GDM1 (cell line): Measurements from ENCODE around the gene ZNF740.
"Not testable (repeated sequence)": the region's sequence is repeated elsewhere in the genome, so short reads cannot be mapped to it uniquely, and the experiment has no call there.

Source experiments
- DNase-seq: peaks from one replicate; lab custom pipeline; 2025; lab: John Stamatoyannopoulos, UW

ZNF740 gene

DNA sequence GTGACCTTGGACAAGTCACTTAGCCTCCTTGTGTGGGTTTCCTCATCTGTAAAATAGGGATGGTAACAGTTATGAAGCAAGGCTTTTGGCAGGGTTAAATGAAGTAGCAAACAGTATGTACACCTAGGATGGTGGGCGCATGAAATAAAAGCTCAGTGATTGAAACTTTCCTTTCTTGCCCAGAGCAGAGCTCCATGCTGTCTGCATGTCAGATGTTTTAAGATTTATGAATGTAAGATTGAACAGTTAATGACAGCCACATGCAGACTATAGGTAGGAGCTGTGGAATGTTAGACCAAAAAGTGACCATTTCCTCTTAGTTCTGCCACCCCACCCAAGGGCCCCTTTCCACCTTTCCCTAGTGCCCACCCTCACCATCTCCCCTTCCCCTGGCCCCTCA lies 14.5 kb downstream of the ZNF740 start:
- no peak for DNase-seq

GRCh38 chr12:53195516-53196420 lies 15.2 kb downstream of the ZNF740 start:
- DNase-seq: no peak

DNA sequence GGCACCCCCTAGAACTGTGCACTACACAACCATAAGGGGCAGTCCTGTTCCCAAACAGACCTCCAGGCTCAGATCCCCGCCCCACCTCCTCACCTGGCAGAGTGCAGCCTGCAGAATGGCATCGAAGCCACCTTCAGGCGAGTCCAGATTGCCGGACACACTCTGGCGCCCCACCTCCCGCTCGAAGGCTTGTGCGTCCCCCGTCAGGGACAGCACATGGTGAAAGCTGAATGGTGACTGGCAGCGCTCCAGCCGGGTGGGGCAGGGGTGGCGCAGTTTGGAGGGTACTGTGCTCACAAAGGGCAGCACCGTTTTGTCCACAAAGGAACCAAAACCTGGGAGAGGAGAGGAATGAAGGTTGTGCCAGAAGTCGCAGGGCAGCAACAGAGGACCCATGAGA lies 16.0 kb downstream of the ZNF740 start:
- no peak for DNase-seq

DNA sequence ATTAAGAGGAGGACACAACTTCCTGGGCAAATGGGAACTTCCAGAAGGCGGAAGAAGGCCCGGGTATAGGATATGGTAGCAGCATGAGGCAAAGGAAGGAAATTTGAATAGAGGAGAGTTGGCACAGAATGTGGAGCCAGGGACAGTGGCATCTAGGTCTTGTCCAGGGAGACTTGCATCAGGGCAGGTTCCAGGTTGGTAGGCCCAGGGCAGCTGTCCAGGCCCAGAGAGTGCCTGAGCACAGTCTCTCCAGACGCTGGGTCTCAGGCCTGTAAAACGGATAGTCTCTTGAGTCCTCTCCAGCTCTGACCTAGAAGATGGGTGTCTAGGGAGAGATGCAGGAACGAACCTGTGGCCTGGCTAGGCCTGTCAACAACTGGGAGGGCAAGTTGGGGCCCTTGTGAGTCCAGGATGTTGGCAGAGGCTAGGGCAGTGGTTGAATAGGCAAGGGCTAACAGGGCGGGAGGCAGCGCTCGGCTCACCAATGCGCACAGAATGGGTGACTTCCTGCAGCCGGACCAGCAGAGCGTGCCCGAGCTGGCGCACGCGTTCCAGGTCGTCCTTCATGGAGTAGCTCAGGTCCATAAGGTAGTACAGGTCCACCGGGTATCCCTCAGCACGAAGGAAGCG lies 16.6 kb downstream of the ZNF740 start:
- DNase-seq: no peak

- DNase-seq: peak; percentile 60
Observed at GRCh38 chr12:53198486-53199110, 18.1 kb downstream of the ZNF740 start.

DNA sequence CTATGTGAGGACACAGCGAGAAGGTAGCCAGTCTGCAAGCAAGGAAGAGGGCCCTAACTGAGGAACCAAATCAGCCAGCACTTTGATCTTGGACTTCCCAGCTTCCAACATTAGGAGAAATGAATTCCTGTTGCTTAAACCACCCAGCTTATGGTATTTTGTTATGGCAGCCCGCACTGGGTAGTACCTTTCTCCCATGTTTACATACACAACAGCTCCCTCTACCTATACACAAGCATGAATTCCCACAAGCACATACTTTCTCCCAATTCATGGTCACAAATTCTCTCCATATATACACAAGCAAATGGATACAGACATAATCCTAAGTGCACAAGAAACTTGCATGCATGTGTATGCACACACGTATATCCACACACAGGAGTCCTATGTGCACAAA lies 19.2 kb downstream of the ZNF740 start:
- DNase-seq: no peak

- no peak for DNase-seq
Observed at GRCh38 chr12:53200107-53200457, 19.6 kb downstream of the ZNF740 start.

DNA sequence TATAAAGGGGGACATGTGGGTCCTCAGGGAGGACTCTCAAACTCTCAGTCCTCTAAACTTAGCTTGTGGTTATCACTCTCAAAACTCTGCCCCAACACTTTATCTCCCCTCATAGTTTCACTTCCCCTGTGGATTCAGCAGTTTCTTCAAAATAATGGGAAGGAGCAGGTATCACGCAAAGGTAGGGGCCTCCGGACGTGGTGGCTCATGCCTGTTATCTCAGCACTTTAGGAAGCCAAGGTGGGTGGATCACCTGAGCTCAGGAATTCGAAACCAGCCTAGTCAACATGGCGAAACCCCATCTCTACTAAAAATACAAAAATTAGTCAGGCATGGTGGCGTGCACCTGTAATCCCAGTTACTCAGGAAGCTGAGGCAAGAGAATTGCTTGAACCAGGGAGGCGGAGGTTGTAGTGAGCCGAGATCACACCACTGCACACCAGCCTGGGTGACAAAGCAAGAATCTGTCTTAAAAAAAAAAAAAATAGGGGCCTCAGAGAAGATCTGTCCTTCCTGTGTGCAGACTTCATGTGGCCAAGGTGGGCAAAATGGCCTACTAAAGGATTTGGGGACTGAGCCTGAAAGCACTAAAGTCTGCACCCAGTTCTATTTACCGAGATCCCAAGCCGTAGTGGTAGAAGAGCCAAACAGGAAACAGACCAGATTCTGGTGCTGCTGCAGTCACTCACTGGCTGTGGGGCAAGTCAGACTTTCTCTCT lies 20.1 kb downstream of the ZNF740 start:
- no peak for DNase-seq

GRCh38 chr12:53201177-53201541 lies 20.6 kb downstream of the ZNF740 start:
- no peak for DNase-seq

DNA sequence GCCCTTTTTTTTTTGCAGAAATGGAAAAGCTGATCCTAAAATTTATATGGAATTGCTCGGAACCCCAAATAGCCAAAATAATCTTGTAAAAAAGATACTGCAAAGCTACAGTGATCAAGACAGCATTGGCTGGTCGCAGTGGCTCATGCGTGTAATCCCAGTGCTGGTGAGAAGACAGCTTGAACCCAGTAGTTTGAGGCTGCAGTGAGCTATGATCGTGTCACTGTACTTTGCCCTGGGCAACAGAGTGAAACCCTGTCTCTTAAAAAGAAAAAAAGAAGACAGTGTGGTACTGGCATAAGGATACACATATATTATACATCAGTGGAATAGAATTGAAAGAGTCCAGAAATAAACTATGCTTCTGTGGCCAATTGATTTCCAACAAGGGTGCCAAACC lies 21.1 kb downstream of the ZNF740 start:
- DNase-seq: no peak

GRCh38 chr12:53202316-53202715 lies 21.8 kb downstream of the ZNF740 start:
- DNase-seq: not testable (repeated sequence)

DNA sequence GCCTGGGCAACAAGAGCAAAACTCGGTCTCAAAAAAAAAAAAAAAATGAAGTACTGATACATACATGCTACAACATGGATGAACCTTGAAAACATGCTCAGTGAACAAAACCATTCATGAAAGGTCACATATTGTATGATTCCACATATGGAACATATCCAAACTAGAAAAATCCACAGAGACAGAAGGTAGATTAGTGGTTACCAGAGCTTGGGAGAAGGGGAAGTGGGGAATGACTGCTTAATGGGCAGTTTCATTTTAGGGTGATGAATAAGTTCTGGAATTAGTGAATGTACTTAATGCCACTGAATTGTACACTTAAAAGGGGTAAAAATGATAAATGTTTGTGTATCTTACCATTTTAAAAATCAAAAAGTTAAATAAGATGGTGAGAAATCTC lies 23.8 kb downstream of the ZNF740 start:
- DNase-seq: no peak

GRCh38 chr12:53205747-53206419 lies 25.4 kb downstream of the ZNF740 start:
- peak; percentile 23 for DNase-seq

DNA sequence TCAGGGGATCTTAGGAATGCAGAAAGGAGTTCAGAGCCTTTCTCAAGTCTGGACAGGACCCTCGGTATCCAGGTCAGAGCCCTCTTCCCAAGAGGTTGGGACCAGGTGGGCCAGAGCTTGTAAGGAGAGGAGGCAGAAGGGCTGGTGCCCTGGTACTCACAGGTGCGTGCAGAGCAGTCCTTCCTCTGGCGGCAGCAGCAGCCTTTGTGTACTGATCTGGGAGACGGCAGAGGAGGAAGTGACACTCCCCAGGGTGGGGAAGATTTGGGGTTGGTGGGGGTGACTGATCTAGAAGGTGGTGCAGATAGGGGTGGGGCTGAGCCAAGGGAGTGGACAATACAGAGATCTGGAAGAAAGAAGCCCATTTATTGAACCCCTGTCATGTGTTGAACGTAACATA lies 26.5 kb downstream of the ZNF740 start, which contains the start of gene ITGB7:
Gene ITGB7 (minus strand): TSS at position 210 of the 400 bp plus-strand sequence. CDS start 6,808 bp downstream, outside the sequence.
- no peak for DNase-seq

DNA sequence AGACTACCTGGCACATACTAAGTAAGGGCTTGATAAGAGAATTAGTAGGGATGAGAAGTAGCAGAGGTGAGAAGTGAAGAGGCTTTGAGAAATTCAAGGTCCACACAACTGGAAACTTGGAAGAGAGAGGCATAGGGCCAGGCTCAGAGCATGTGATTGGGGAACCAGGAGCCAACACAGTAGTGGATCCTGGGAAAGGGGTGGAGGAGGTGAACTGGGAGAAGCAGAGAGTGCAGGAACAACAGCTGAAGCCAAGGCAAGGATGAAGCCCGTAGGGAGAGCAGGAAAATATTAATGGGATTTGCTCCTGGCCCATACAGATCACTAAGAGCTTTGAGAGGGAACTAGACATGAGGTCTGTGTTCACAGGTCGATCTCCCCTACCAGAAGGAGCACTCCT lies 27.9 kb downstream of the ZNF740 start:
- no peak for DNase-seq

DNA sequence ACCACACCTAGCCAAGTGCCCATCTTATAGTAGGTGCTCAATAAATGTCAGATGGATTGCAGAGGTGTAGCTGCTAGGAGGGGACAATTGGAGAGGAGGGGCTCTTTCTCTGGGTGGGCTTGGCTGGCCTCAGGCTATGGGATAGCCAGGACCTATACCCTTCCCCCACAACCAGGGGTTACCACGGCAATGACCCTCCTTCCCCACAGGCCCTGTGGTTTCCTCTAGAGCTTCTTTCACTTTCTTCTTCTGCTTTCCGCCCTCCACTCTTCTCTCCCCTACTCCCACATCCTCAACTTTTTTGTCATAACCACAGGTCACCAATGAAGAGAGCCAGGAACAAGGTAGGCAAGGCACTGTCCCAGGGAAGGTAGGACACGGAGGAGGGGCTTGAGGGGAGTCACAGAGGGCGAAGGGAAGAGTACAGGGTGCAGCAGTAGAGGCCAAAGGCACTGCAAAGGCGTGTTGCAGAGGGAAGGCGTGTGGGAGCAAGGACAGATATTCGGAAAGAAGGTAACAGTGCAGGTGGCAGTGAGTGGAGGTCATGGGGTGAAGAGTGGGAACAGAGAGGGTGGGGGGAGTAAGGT lies 28.4 kb downstream of the ZNF740 start:
- peak; percentile 73 for DNase-seq

- no peak for DNase-seq
Observed at GRCh38 chr12:53210843-53211242, 30.3 kb downstream of the ZNF740 start.

DNA sequence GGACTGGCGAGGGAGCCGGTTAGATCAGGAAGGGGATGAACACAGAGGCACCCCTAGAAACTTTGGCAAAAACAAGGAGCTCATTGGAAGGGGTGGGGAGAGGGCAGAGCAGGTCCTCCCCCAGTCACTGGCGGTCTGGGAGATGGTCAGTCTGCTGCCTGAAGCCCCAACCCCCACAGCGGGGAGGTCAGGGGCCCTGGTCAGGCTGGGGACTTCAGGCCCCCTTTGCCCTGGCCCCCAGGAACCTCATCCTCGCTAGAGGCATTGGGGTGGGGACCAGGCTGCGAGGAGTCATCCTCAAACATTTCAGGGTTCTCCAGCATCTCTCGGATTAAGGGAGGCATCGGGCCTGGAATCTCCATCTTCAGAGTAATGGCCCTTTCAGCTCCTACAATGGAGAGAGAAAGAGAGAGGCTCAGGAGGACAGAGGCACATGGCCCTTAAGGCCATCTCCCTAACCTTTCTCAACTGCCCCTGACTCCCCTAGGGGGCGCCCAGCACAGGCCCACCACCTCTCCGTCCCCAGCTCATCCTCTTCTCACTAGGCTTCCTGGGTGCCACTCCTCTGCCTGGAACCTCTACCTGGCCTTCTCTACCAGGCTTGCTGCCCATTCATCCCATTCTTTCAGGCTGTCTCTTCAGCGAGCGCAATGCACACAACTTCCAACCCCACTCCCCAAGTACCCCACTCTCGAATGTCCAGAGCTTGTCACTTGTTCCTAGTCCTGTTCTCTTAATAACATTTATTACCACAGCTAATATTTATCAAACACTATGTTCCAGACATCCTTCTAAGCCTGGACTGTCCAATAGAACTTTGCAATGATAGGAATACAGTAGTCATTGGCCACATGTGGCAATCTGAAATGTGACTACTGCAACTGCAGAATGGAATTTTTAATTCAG lies 31.2 kb downstream of the ZNF740 start:
- DNase-seq: no peak

DNA sequence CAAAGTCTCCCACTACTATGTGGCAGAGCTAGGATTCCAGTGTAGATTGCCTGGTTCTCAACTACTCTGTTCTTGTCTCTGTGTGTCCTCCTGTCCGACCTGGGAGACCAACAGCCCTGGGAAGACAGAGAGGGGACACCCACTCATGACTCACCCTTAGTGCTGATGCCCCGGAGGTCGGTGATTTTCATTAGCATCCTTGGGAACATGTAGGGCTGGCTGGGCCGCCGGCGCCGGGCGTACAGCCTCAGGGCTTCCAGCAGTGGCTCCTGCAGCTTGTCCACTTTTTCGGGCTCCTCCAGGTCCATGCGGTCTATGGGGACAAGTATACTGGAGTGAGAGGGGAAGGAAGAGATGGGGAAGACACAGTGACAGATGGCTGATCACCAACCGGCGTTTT lies 32.4 kb downstream of the ZNF740 start:
- no peak for DNase-seq

GRCh38 chr12:53213348-53213747 lies 32.8 kb downstream of the ZNF740 start:
- peak; percentile 70 for DNase-seq
